Activated naive CD4-positive, alpha-beta T cell treated with anti-CD3 and anti-CD28 coated beads, Interleukin-2, amount 50 U/mL, for 16 hours (primary cell): ENCODE results near the gene HMGN1.
"Not testable (repeated sequence)": the region's sequence is repeated elsewhere in the genome, so short reads cannot be mapped to it uniquely, and the experiment has no call there.

Source experiments
- DNase-seq: peaks from one replicate; pipeline ENCODE4 v3.0.0-alpha.2; 2020

HMGN1 gene, protein sequence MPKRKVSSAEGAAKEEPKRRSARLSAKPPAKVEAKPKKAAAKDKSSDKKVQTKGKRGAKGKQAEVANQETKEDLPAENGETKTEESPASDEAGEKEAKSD

DNA sequence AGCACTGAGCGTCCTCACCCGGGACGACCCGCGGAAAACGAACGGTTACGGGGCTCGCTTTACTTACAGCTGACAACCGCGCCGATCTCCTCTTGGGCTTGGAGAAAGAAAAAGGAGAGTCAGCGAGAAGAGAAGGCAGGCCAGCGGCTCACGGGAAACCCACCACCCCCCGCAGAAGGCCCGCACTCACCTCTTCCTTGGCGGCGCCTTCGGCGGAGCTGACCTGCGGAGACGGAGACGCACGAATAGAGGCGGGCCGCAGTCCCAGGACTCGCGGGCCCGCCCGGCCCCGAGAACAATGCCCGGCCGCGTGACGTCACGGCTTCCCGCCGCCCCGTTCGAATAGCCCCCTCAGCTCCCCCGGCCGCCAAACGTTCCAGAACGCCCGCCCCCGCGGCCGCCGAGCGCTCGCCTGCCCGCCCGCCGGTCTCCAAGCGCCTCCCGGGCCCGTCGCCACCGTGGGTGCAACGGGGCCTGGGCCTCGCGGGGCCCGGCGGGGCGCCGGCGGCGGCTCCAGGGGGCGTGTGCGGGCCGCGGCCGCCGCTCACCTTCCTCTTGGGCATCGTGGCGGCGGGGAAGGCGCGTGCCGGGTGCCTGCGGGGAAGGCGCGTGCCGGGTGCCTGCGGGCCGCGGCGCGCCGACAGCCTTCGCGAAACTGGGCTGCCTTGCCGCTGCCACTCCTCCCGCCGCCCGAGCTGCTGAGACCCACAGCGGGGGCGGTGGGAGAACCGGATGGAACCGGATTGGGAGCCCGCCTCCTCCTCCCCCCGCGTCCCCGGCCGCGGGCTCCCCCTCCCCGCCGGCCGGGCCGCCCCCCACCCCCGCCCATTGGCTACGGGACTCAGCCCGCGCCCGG is at the start of gene HMGN1:
HMGN1 (minus strand) TSS at position 734 of the 856 bp plus-strand sequence; CDS start at position 563, 171 bp downstream.
- DNase-seq: peak; percentile 95

DNA sequence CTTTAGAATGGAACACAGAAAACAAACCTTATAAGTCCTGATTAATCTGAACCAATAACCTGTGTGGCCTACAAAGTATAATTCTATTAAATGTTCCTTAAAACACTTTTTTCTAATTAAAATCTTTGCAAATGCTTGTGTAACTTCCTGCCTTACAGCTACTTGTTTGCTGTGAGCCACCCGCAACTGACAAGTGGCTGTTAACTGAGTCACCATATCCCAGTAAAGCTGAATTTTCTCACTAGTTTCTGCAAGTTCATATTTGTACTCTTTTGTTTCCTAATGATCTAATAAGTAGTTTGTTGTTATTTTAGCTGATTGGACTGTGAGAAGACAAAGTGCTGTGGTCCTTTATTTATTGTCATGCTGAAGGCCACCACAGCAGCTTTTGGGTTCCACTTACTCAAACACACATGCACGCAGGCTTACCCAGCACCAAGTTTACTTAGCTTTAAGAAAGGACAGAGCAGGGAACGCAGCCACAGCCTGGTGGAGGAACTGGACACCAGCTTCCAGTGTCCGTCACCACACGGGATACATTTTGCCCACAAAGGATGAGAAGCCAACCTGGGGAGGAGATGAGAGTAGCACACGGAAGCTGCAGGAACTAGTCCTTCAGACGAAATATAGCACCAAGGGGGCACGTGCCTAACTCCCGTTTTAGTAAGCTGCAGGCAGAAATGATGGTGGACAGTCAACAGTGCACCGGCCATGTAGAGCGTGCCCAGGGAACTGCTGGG is 48.9 kb upstream of the HMGN1 start:
- DNase-seq: no peak

DNA sequence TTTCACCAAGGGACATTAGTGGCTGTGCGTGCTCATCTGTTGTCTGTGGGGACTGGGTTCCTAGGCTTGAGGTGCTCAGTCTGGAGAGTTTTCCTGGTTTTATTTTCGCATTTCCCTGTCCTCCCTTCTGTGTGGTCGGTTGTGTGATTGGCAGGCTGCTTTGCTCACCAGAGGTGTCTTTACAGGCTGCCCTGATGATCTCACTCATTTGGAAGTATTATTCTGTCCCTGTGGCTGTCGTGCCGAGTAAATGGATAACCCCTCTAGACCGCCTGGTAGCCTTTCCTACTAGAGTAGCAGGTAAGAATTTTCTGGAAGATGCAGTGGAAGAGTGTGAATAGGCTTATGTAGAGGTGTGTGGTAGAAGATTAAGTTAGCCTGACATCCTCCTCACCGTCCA is 44.1 kb upstream of the HMGN1 start:
- DNase-seq: no peak

DNA sequence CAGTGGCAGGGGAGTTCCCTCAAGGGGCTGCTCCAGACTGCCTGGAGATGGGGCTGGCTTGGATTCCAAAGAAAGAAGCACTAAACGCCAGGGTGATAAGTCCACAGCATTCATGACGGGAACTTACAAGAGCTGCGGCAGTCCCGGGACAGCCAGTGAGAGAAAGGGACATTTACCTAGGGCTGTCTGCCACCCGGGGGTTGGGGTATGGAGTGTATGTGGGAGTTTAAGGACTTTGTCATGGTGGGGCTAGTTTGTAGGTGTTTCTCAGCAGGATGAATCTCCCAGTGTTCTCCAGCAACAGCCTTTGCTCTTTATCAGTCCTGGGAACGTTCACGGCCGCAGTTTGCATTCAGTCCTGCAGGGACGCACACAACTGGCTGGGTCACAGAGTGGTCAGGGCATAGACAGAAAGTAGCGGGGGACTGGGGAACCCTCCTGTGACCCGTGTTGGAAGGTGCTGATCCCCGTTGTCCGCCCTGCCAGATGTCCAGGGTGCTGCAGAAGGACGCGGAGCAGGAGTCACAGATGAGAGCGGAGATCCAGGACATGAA is 41.4 kb upstream of the HMGN1 start:
- no peak for DNase-seq

DNA sequence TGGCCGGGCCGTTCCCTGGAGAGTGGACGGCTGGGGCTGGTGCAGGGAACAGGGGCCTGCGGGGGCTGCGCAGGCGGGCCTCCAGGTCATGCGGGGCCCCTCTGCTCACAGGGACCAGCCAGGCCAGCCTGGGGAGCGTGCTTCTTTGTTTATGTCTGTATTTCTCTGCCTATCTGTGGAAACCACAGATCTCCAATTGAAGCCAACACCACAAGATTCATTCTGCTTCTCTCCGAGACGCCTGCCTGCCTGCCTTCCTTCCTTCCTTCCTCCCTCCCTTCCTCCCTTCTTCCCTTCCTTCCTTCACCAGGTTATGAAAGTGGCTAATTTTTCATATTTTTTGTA is 39.9 kb upstream of the HMGN1 start:
- DNase-seq: no peak

DNA sequence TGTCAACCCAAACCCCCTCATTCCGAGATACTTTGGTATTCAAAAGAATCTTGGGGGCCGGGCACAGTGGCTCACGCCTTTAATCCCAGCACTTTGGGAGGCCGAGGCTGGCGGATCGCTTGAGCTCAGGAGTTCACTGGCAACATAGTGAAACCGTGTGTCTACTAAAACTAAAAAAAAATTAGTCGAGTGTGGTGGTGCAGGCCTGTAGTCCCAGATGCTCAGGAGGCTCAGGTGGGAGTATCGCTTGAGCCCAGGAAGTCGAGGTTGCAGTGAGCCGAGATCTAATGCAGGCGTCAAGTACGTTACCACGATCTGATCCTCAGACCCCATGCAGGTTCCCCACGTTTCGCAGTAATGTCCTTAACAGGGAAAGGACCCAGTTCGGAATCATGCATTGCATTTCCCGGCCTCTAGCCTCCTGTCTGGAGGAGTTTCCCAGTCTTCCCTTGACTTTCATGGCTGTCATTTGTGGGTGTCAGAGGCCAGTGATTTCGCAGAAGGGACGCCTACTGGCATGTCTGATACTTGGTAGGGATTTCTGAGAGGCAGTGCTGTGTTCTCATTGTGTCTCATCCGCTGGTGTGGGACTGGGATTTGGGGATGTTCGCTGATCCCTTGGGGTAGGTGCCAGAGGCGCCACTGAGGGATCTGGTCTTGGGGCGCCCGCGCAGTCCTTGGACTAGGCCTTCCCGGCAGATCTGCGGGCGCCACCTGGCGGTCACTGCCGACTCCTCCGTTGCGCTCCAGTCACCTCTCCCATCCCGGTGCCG is 39.3 kb upstream of the HMGN1 start:
- peak; percentile 89 for DNase-seq

DNA sequence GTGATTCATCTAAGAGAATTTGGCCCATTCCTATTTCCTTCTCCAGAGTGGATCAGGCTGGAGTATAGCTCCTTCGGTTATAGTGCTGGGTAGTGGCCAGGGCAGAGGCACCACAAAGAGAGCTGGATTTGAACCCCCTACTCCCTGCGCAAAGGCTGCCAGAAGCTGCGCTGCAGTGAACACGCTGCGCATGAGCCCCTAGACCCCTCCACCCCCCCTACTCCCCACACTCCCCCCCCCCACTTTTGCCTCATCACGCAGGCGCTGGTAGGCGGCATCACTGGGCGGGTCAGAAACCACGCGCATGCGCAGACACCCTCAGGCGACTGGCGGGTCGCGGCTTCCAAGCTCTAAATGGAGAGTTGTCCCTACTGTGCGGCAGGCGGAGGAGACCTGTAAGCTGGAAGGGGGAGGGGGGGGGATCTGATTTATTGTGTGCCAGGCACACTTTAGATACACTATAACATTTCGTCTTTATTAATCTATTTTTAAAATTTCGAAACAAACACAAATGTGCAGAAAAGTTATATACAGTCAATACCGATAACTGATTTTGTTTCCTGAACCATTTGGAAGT is 38.7 kb upstream of the HMGN1 start:
- DNase-seq: peak; percentile 91

DNA sequence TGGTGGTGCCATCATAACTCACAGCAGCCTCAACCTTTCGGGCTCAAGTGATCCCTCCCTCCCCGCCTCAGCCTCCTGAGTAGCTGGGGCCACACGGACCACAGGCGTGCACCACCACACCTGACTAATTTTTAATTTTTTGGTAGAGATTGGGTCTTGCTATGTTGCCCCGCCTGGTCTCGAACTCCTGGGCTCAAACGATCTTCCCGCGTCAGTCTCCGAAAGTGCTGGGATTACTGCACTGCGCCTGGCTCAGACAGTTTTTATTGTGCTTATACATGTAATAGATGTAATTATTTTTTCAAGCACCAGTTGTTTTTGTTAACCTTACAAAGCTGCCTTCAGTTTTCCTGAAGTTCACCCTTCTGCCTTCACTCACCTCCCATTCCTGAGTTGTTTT is 38.0 kb upstream of the HMGN1 start:
- DNase-seq: no peak

DNA sequence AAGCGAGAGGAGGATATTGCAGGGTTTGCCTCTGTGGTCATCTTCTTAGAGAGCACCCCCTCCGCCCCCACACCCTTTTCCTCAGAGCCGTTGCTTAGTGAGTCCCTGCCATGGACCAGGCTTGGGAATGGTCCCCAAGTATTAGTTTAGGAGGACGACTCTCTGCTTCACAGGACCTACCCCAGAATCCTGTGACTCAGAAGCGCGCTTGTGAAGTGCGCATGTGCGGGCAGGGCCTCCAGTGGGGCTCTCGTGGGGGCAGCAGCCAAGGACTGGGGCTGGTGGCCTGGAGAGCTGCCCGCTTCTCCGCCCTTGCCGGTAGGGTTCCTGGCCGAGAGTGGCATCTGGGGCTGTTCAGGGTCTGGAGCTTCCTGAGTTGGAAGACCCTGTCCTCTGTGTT is 37.3 kb upstream of the HMGN1 start:
- no peak for DNase-seq

DNA sequence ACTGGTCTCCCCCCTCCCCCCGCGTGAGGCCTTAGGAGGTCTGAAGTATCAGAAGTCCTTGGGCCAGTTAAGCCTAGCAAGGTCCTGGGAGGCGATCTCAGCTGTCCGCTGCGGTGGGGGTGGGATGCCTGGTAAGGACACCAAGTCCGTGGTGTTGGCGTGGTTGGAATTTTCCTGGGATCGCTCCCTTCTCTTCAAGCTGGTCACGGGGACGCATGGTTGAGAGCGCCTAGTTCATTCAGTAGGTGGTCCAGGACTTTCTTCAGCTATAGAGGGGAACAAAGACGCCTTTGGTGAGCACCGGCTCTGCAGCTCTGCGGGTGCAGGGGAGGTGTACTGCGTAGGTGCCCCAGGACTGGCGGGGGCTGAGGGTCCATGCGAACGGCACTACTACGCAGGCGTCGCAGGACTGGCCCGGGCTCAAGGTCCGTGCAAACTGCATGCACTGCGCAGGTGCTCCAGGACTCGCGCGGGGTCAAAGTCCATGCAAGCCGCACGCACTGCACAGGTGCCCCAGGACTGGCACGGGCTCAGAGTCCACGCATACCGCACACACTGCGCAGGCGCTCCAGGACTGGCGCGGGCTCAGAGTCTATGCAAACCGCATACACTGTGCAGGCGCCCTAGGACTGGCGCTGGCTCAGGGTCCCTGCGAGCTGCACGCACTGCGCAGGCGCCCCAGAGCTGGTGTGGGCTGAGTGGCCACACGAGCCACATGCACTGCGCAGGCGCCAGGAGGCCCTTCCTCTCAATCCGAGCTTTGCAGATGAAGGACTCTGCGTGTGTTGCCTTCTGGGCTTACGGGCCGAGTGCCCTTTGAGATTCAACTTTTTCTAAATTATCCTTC is 36.6 kb upstream of the HMGN1 start:
- DNase-seq: peak; percentile 65

DNA sequence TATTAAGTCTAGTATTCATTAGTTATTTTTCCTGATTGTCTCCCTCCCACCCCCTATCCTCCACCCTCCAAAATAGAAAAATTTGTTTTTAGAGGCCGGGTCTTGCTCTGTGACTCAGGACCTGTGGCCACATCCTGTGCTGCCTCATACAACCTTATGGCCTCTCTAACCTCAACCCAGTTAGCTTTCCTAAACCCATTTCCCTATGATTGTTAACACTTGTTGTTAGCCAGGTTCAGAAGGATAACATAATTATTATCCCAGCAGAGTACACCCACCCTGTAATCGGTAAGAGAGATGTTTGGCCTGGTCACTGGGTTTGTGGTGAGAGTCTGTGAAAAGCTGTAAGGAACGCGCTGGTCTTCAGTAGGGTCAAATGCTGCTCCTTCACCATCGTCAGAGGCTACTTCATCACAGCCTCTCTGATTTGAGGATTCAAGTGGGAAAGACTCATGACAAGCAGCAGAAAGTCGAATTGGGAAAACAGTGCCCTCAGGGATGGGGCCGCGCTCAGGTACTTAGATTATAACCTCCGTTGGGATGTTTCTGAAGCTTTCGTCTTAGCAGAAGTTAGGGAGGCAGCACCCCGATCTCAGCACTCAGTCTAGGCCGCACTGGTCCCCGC is 35.9 kb upstream of the HMGN1 start:
- no peak for DNase-seq

DNA sequence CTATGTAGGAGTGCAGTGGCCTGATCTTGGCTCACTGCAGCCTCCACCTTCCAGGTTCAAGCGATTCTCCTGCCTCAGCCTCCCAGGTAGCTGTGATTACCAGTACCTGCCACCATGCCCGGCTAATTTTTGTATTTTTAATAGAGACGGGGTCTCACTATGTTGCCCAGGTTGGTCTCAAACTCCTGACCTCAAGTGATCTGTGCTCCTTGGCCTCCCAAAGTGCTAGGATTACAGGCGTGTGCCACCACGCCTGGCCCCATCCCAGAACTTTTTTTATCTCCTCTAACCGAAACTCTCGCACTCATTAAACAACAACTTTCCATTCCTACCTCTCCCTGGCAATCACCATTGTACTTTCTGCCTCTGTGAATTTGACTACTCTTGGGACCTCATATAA is 33.2 kb upstream of the HMGN1 start:
- not testable (repeated sequence) for DNase-seq

DNA sequence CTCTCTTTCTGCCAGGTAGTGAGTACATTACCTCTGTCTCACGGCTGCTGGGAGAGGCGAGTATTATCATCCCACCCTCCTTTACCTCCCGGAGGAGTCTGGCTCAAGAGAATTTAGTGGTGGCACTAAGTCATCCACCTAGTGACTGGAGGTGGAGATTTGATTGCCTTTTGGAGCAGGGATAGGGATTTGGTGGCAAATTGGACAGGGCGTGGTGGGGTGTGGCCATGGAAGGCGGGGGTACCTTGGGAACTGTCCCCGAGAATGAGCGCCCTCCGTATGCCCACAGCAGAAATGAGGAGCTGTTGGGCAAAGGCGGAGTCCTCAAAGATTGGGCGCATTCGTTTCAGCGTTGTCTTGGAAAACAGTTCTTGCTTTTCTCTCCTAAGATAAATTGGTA is 32.1 kb upstream of the HMGN1 start:
- DNase-seq: no peak

DNA sequence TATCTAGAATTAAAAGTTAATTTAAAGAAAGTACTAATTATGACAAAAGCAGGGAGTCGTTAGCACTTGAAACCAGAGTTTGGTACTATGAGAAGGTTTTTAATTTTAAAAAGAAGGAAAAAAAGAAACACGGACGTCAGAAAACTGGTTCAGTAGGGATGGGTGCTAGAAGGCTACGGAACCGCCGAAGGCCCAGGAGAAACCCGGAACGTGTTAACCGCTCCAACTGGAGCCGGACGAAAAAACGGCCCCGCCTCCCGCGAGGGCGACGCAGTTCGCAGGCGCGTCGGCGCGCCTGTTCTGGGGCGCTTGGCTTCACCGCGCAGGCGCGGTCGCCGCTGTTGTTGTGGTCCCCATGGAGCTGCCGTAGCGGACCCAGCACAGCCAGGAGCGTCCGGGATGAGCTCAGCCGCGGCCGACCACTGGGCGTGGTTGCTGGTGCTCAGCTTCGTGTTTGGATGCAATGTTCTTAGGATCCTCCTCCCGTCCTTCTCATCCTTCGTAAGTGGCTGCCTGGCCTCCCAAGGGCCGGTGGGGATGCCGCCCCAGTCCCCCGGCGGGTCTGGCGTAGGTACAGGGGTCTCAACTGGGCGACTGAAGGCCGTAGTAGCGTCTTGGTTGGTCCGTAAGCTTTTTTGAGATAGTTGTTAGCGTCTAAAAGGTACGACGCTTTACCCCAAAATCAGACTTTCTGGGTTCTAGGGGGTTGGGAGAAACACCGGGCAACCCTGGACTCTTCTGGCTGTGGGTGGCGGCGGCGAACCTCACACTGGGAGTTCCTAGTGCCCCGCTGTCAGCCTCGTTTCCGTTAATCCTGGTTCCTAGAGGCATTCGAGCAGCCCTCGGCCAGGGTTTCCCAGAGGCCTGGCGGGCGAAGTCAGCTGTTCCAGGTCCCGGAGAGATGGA is 31.4 kb upstream of the HMGN1 start:
- peak; percentile 89 for DNase-seq

DNA sequence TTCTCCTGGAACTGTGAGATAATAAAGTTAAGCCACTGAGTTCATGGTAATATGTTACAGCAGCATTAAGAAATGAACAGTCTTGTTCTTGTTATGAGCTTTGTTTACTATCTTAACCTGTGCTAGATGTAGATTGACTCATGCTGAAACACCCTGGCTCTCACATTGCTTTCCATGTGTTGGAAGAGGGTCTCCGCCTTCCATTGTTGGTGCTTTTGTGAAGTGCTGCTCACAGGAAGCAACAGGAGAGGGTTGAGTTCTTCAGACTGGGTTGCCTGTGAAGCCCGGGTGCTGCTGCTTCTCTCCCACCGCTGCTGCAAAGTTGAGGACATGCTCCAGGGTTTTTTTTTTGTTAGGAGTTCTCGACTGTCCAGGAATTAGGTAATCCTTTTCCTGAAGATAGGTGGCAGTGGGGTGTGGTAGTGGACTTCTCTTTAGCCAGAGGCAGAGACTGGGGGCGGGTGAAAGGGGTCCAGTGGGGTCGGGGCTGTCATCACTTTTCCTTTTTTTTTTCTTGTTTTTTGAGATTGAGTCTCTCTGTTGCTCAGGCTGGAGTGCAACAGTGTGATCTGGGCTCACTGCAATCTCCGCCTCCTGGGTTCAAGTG is 28.7 kb upstream of the HMGN1 start:
- DNase-seq: no peak

DNA sequence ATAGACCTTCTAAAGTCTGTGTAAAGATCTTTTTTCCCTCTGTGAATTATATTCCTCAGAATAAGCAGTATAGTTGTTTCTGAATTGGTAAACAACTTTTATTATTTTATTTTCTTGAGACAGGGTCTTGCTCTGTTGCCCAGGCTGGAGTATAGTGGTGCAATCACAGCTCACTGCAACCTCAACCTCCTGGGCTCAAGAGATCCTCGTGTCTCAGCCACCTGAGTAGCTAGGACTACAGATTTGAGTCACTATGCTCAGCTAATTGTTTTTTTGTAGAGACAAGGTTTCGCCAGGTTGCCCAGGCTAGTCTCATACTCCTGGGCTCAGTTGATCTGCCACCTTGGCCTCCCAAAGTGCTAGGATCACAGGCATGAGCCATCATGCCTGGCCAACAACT is 26.6 kb upstream of the HMGN1 start:
- no peak for DNase-seq

DNA sequence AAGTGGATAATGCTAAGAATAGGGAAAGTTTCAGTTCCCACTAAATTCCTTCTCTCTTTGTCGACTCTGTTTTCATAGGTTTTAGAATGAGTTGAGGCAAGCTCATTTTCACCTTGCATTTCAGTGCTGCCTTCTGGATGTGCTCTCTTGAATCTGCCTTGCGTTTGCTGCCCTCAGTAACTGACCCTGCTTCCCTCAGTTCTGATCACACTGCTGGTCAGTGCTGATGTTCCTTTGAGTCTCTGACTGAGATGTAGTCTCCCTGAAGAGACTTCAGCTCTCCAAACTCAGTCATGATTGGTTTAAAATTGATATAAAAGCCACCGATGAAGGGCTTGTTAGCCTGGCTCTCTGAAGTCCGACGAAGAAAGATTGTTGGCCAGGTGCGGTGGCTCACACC is 25.2 kb upstream of the HMGN1 start:
- DNase-seq: no peak

DNA sequence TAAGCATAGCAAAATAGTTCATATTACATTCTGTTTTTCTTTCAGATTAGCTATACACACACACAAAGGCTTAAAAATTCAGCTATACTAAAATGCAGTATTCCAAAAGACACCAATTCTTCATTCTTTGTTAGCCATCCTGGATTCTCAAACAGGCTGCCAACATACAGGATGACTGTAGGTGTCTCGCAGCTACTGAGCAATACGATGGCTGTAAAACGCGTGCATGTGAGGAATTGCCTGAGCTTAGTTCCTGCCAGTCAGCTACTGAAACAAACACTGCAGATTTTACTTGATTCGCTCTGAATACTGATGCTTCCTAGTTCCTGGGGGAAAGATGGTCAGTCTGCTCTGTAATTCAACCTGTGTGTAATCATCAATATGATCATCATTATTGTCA is 24.7 kb upstream of the HMGN1 start:
- DNase-seq: no peak

DNA sequence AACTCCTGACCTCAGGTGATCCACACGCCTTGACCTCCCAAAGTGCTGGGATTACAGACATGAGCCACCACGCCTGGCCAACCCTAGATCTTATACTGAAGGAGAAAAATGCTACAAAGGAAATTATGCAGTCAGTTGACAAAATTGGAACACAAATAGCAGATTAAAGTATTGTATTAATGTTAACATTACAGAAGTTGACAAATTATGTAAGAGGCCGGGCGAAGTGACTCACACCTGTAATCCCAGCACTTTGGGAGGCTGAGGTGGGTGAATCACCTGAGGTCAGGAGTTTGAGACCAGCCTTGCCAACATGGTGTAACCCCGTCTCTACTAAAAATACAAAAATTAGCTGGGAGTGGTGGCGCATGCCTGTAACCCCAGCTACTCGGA is 21.0 kb upstream of the HMGN1 start:
- not testable (repeated sequence) for DNase-seq

DNA sequence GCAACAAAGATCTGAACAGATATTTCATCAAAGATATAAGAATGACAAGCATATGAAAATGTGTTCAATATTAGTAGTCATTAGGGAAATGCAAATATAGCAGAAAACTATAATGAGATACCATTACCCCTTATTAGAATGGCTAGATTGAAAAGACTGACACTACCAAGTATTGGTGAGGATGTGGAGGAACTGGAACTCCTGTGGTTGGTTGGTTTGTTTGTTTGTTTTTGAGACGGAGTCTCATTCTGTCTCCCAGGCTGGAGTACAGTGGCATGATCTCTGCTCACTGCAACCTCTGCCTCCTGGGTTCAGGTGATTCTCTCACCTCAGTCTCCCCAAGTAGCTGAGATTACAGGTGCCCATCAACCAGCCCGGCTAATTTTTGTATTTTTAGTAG is 18.9 kb upstream of the HMGN1 start:
- DNase-seq: no peak
